Measurements from ENCODE around the gene TBC1D12. TPM values are rescaled to one million over a fixed set of nuclear protein-coding genes. Genes with fewer than 3 reads are reported as not detected.
"Not testable (repeated sequence)": the region's sequence is repeated elsewhere in the genome, so short reads cannot be mapped to it uniquely, and the experiment has no call there.

TBC1D12 gene
- polyA plus RNA-seq, 1 experiment = 4.7 TPM

GRCh38 chr10:94366382-94366781 is 36.0 kb upstream of the TBC1D12 start:
- CTCF ChIA-PET = interaction anchor here (1.5 kb wide), 1 partner anchor 47 kb away, joined by 4 read pairs; no protein-coding TSS in a partner anchor
- POLR2A ChIA-PET = no interaction called here
- Histone ChIP-seq H3K27me3 (ENCODE audit: control insufficient read depth, insufficient read depth, low read length) (peaks cover 8% of the 10 kb centered on the region), H3K9me3 (ENCODE audit: control insufficient read depth, insufficient read depth, low read length) (no peaks in the 10 kb centered on the region), H3K27ac (ENCODE audit: low read depth, low read length) (no peak overlapping the region), H3K4me3 (ENCODE audit: low read depth, low read length) (no peak overlapping the region)
- TF ChIP-seq CTCF (IDR thresholded peaks at IDR 0.05; ENCODE audit: low read depth, low read length) = no peak
- no peak for DNase-seq (ENCODE audit: low read depth, low spot score)

GRCh38 chr10:94370501-94370900 is 31.8 kb upstream of the TBC1D12 start:
- no peak overlapping the region for H3K27ac ChIP-seq (ENCODE audit: low read depth, low read length)
- no peak for DNase-seq (ENCODE audit: low read depth, low spot score)
- H3K9me3 ChIP-seq (ENCODE audit: control insufficient read depth, insufficient read depth, low read length) = no peaks in the 10 kb centered on the region
- peaks cover 6% of the 10 kb centered on the region for H3K27me3 ChIP-seq (ENCODE audit: control insufficient read depth, insufficient read depth, low read length)
- ChIA-PET CTCF (interaction anchor here (0.6 to 1.2 kb wide), 3 partner anchors 16 to 73 kb away, joined by 3 to 4 read pairs (median 3); no protein-coding TSS in a partner anchor), POLR2A (no interaction called here)
- no peak for TF ChIP-seq CTCF (IDR thresholded peaks at IDR 0.05; ENCODE audit: low read depth, low read length)
- H3K4me3 ChIP-seq (ENCODE audit: low read depth, low read length) = no peak overlapping the region

GRCh38 chr10:94375374-94375773 is 27.0 kb upstream of the TBC1D12 start:
- ChIA-PET CTCF (no interaction called here), POLR2A (no interaction called here)
- no peaks in the 10 kb centered on the region for H3K9me3 ChIP-seq (ENCODE audit: control insufficient read depth, insufficient read depth, low read length)
- H3K27me3 ChIP-seq (ENCODE audit: control insufficient read depth, insufficient read depth, low read length) = peaks cover 3% of the 10 kb centered on the region
- no peak for TF ChIP-seq CTCF (IDR thresholded peaks at IDR 0.05; ENCODE audit: low read depth, low read length)
- no peak for DNase-seq (ENCODE audit: low read depth, low spot score)
- H3K27ac ChIP-seq (ENCODE audit: low read depth, low read length) = no peak overlapping the region
- H3K4me3 ChIP-seq (ENCODE audit: low read depth, low read length) = no peak overlapping the region

GRCh38 chr10:94376865-94377264 is 25.5 kb upstream of the TBC1D12 start:
- Histone ChIP-seq H3K4me3 (ENCODE audit: low read depth, low read length) (no peak overlapping the region), H3K27ac (ENCODE audit: low read depth, low read length) (no peak overlapping the region), H3K27me3 (ENCODE audit: control insufficient read depth, insufficient read depth, low read length) (no peaks in the 10 kb centered on the region), H3K9me3 (ENCODE audit: control insufficient read depth, insufficient read depth, low read length) (no peaks in the 10 kb centered on the region)
- TF ChIP-seq CTCF (IDR thresholded peaks at IDR 0.05; ENCODE audit: low read depth, low read length) = no peak
- POLR2A ChIA-PET = interaction anchor here (0.6 kb wide), 1 partner anchor 1972 kb away, joined by 3 read pairs; no protein-coding TSS in a partner anchor
- CTCF ChIA-PET = interaction anchor here (1.2 kb wide), 1 partner anchor 67 kb away, joined by 3 read pairs; no protein-coding TSS in a partner anchor
- no peak for DNase-seq (ENCODE audit: low read depth, low spot score)

GRCh38 chr10:94383530-94383929 is 18.8 kb upstream of the TBC1D12 start:
- H3K4me3 ChIP-seq (ENCODE audit: low read depth, low read length) = no peak overlapping the region
- ChIA-PET CTCF (interaction anchor here (0.6 to 0.9 kb wide), 3 partner anchors 13 to 61 kb away, joined by 3 read pairs; no protein-coding TSS in a partner anchor), POLR2A (interaction anchor here (0.6 kb wide), 1 partner anchor 77 kb away, joined by 3 read pairs; no protein-coding TSS in a partner anchor)
- no peaks in the 10 kb centered on the region for H3K9me3 ChIP-seq (ENCODE audit: control insufficient read depth, insufficient read depth, low read length)
- TF ChIP-seq CTCF (IDR thresholded peaks at IDR 0.05; ENCODE audit: low read depth, low read length) = no peak
- H3K27ac ChIP-seq (ENCODE audit: low read depth, low read length) = no peak overlapping the region
- no peaks in the 10 kb centered on the region for H3K27me3 ChIP-seq (ENCODE audit: control insufficient read depth, insufficient read depth, low read length)
- DNase-seq (ENCODE audit: low read depth, low spot score) = no peak

- CTCF ChIA-PET; DNase-seq (ENCODE audit: low read depth, low spot score); H3K27ac ChIP-seq (ENCODE audit: low read depth, low read length); POLR2A ChIA-PET; H3K27me3 ChIP-seq (ENCODE audit: control insufficient read depth, insufficient read depth, low read length); H3K9me3 ChIP-seq (ENCODE audit: control insufficient read depth, insufficient read depth, low read length); H3K4me3 ChIP-seq (ENCODE audit: low read depth, low read length): not testable (repeated sequence)
These were observed 16.6 kb upstream of the TBC1D12 start for GRCh38 chr10:94385733-94386132.

- H3K9me3 ChIP-seq (ENCODE audit: control insufficient read depth, insufficient read depth, low read length); POLR2A ChIA-PET; H3K27me3 ChIP-seq (ENCODE audit: control insufficient read depth, insufficient read depth, low read length); H3K27ac ChIP-seq (ENCODE audit: low read depth, low read length); H3K4me3 ChIP-seq (ENCODE audit: low read depth, low read length); DNase-seq (ENCODE audit: low read depth, low spot score): not testable (repeated sequence)
- CTCF ChIA-PET = interaction anchor here (1.4 kb wide), 1 partner anchor 52 kb away, joined by 5 read pairs; no protein-coding TSS in a partner anchor
These were observed 10.2 kb upstream of the TBC1D12 start for GRCh38 chr10:94392117-94392516.

Data from AG04450 (cell line).